GM23248 (cell line): ENCODE results near the gene DCDC2.

Source experiments
- EZH2 ChIP-seq: fragments of 200-600 bp; sonication (generic); IDR thresholded peaks from 2 replicates; pipeline ENCODE4 v1.6.1; 2018; ENCODE audit warnings: antibody characterized with exemption, mild to moderate bottlenecking; ENCODE audit not compliant: insufficient read depth, poor library complexity, severe bottlenecking
- EZH2phosphoT487 ChIP-seq: fragments of 200-600 bp; sonication (generic); IDR thresholded peaks from 2 replicates; pipeline ENCODE4 v1.6.1; 2018; ENCODE audit warnings: antibody characterized with exemption, moderate library complexity, mild to moderate bottlenecking, low read depth; ENCODE audit not compliant: insufficient read depth

GRCh38 chr6:24274441-24275083 lies 83.3 kb downstream of the DCDC2 start:
- TF ChIP-seq EZH2 (no peak), EZH2phosphoT487 (no peak)
